OCI-LY1 (cell line): ENCODE measurements around the gene WDR89.

Experiments
- H2AFZ ChIP-seq: fragments of 200-600 bp; sonication (generic), shearing (Covaris generic); 2 replicates; pipeline ENCODE4 v1.6.0; 2014; ENCODE audit warnings: antibody characterized with exemption, mild to moderate bottlenecking, low read length
- H3F3A ChIP-seq: fragments of 200-600 bp; sonication (generic), shearing (Covaris generic); 2 replicates; pipeline ENCODE4 v1.6.0; 2014; ENCODE audit warnings: mild to moderate bottlenecking, antibody characterized with exemption, low read length, moderate library complexity; ENCODE audit not compliant: insufficient read depth
- H3K27ac ChIP-seq: fragments of 200-600 bp; sonication (generic); 2 replicates; pipeline ENCODE4 v1.5.1; 2014; ENCODE audit warnings: low read length, mixed run types, mild to moderate bottlenecking, low read depth; ENCODE audit not compliant: poor library complexity, severe bottlenecking
- H3K27me3 ChIP-seq: fragments of 200-600 bp; sonication (generic); 2 replicates; pipeline ENCODE4 v1.6.0; 2014; ENCODE audit warnings: antibody characterized with exemption, mild to moderate bottlenecking, low read length, moderate library complexity; ENCODE audit not compliant: insufficient read depth
- H3K36me3 ChIP-seq: fragments of 200-600 bp; sonication (generic); 2 replicates; pipeline ENCODE4 v1.6.1; 2014; ENCODE audit warnings: mild to moderate bottlenecking, antibody characterized with exemption, low read length, moderate library complexity, mixed read lengths; ENCODE audit not compliant: insufficient read depth
- H3K4me1 ChIP-seq: fragments of 200-600 bp; sonication (generic); 2 replicates; pipeline ENCODE4 v1.5.1; 2014; ENCODE audit warnings: mild to moderate bottlenecking, low read length, moderate library complexity; ENCODE audit not compliant: insufficient read depth, severe bottlenecking
- H3K4me2 ChIP-seq: fragments of 200-600 bp; sonication (generic), shearing (Covaris generic); 2 replicates; pipeline ENCODE4 v1.6.1; 2014; ENCODE audit warnings: low read length
- H3K4me3 ChIP-seq: fragments of 200-600 bp; sonication (generic); 2 replicates; pipeline ENCODE4 v1.5.1; 2014; ENCODE audit warnings: low read length, low read depth, mild to moderate bottlenecking, mixed read lengths; ENCODE audit not compliant: poor library complexity, severe bottlenecking
- H3K79me2 ChIP-seq: fragments of 200-600 bp; shearing (Covaris generic); 2 replicates; pipeline ENCODE4 v1.6.1; 2016; ENCODE audit warnings: mixed run types, low read length, mixed read lengths; ENCODE audit not compliant: insufficient read depth
- H3K9ac ChIP-seq: fragments of 200-600 bp; sonication (generic), shearing (Covaris generic); 2 replicates; pipeline ENCODE4 v1.6.1; 2014; ENCODE audit warnings: mild to moderate bottlenecking, low read length, mixed read lengths
- H3K9me2 ChIP-seq: fragments of 200-600 bp; sonication (generic), shearing (Covaris generic); 2 replicates; pipeline ENCODE4 v1.6.1; 2014; ENCODE audit warnings: low read depth, mild to moderate bottlenecking, low read length, mixed read lengths
- H3K9me3 ChIP-seq: fragments of 200-600 bp; shearing (Covaris generic); 2 replicates; pipeline ENCODE4 v1.6.1; 2014; ENCODE audit warnings: low read length, mixed read lengths
- H4K20me1 ChIP-seq: fragments of 200-600 bp; sonication (generic), shearing (Covaris generic); 2 replicates; pipeline ENCODE4 v1.6.0; 2016; ENCODE audit warnings: mild to moderate bottlenecking, low read length; ENCODE audit not compliant: insufficient read depth
- EZH2 ChIP-seq: fragments of 200-600 bp; sonication (generic), shearing (Covaris generic); IDR thresholded peaks from 2 replicates; pipeline ENCODE4 v1.8.0; 2017; ENCODE audit warnings: borderline replicate concordance, mixed run types, mild to moderate bottlenecking, antibody characterized with exemption, low read length, moderate library complexity, mixed read lengths
- TF ChIP-seq, protein P1 (sequence below): fragments of 200-600 bp; sonication (generic), shearing (Covaris generic); IDR thresholded peaks from 2 replicates; pipeline ENCODE4 v1.5.1; 2017; ENCODE audit warnings: mild to moderate bottlenecking, antibody characterized with exemption, low read length, moderate library complexity, mixed read lengths

Gene WDR89

DNA sequence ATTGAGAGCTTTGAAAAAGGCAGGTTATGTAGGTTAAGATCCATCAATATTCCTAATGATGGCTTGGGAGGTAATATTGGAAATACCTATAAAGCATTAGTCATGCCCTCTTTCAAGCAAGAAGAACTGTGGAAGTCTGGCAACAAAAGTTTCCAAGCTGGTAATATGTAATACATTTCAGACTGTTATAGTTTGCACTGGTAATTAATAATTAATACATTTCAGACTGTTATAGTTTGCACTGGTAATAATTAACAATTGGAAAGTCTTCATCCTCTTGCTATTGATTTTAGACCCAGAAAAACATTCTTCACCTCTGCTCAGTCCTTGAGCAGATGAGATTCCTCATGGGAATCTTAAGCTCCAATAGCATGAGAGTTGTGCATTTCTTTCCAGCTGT is 29.0 kb upstream of the WDR89 start:
- Histone ChIP-seq H2AFZ (no peak overlapping the region), H3K79me2 (no peaks in the 10 kb centered on the region), H3F3A (no peaks in the 10 kb centered on the region), H3K9me2 (no peaks in the 10 kb centered on the region), H3K27ac (no peak overlapping the region), H3K36me3 (no peaks in the 10 kb centered on the region), H4K20me1 (no peaks in the 10 kb centered on the region), H3K27me3 (no peaks in the 10 kb centered on the region), H3K4me3 (no peak overlapping the region), H3K4me1 (no peaks in the 10 kb centered on the region), H3K4me2 (no peak overlapping the region), H3K9me3 (no peaks in the 10 kb centered on the region), H3K9ac (no peak overlapping the region)
- TF ChIP-seq, protein P1, sequence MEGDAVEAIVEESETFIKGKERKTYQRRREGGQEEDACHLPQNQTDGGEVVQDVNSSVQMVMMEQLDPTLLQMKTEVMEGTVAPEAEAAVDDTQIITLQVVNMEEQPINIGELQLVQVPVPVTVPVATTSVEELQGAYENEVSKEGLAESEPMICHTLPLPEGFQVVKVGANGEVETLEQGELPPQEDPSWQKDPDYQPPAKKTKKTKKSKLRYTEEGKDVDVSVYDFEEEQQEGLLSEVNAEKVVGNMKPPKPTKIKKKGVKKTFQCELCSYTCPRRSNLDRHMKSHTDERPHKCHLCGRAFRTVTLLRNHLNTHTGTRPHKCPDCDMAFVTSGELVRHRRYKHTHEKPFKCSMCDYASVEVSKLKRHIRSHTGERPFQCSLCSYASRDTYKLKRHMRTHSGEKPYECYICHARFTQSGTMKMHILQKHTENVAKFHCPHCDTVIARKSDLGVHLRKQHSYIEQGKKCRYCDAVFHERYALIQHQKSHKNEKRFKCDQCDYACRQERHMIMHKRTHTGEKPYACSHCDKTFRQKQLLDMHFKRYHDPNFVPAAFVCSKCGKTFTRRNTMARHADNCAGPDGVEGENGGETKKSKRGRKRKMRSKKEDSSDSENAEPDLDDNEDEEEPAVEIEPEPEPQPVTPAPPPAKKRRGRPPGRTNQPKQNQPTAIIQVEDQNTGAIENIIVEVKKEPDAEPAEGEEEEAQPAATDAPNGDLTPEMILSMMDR, result no peak
- TF ChIP-seq EZH2, result no peak

DNA sequence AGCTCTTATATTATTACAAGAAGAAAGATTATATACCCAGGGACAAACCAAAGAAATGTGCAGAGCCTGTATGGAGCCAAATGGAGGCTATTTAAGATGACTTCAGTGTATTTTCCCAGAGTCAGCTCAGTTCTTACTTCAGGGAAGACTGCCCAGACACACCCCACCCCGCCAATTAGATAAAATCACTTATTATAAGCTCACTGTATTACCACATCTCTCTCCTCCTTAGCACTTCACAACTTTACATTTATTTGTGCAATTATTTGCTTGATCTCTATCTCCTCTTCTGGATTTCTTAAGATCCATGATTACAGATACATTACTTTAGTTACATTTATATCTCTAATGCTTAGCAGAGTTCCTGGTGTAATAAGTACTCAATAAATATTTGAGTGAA is 24.7 kb upstream of the WDR89 start:
- Histone ChIP-seq H3F3A (no peaks in the 10 kb centered on the region), H3K79me2 (no peaks in the 10 kb centered on the region), H3K4me1 (no peaks in the 10 kb centered on the region), H3K9ac (no peak overlapping the region), H3K9me3 (no peaks in the 10 kb centered on the region), H3K4me3 (no peak overlapping the region), H3K4me2 (no peak overlapping the region), H4K20me1 (no peaks in the 10 kb centered on the region), H2AFZ (no peak overlapping the region), H3K36me3 (no peaks in the 10 kb centered on the region), H3K27me3 (no peaks in the 10 kb centered on the region), H3K27ac (no peak overlapping the region), H3K9me2 (no peaks in the 10 kb centered on the region)
- TF ChIP-seq, protein P1, result no peak
- no peak for TF ChIP-seq EZH2

DNA sequence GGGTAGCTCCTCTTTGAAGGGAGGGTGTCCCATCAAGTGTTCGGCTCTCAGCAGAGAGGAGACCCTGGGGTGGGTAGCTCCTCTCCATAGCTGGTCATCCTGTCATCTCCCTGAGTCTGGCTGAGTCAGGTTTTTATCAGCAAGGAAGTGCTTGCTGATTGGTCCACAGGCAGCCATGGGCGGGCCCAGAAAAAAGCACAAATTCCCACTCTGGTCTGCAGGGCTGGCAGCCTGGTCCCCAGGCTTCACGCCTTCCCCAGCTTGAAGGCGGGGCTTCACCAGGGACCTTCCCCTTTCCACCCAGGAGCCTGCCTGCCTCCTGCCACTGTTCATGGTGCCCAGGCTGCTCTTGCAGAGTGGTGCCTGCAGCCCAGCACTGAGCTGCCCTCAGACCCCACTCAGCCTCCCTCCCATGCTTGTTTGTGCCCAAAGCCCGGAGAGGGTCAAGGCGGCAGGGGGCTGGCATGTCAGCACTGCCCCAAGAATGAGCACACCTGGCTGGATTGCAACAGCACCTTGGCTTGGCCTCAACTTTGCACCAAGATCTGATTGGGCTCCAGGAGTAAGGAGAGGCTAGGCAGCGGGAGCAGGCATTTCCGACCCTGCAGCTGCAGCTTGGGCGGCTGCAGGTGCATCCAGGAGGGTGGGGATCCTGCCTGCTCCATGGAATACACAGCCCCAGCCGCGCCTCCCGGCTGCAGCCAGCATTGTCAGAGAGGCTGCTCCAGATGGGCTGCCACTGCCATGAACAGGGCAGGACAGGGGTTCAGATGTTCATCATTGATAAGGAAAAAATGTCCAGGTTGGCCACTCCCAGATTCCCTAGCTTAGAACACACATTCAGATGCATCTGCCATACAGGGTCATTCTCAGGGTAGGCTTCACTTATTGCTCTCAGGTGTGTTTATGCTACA is 22.0 kb upstream of the WDR89 start:
- TF ChIP-seq, protein P1, result no peak
- no peak for TF ChIP-seq EZH2
- H3K4me2 ChIP-seq, result no peak overlapping the region
- H3K9me2 ChIP-seq, result no peaks in the 10 kb centered on the region
- H3K27ac ChIP-seq, result no peak overlapping the region
- H3K4me3 ChIP-seq, result no peak overlapping the region
- H3K79me2 ChIP-seq, result no peaks in the 10 kb centered on the region
- no peaks in the 10 kb centered on the region for H3F3A ChIP-seq
- no peaks in the 10 kb centered on the region for H4K20me1 ChIP-seq
- H3K27me3 ChIP-seq, result no peaks in the 10 kb centered on the region
- no peaks in the 10 kb centered on the region for H3K36me3 ChIP-seq
- H3K9ac ChIP-seq, result no peak overlapping the region
- no peak overlapping the region for H2AFZ ChIP-seq
- H3K4me1 ChIP-seq, result no peaks in the 10 kb centered on the region
- no peaks in the 10 kb centered on the region for H3K9me3 ChIP-seq
